A549 treated with Hydrocortisone at 1 μM for 4 hours (cell line): ENCODE data around the gene ST6GALNAC2. TPM values are rescaled to one million over a fixed set of nuclear protein-coding genes. Genes with fewer than 3 reads are reported as not detected.

ENCODE experiments used
- total RNA-seq: library from RNA; stranded (reverse); fragments of 200-300 nt; extraction: Qiagen RNA extraction; gene quantifications from 5 replicates; pipeline ENCODE4 v1.2.3, GENCODE V29; 2022

ST6GALNAC2 gene
- total RNA-seq, result 0.23 to 0.58 TPM (median 0.53 TPM) in 5 replicates

DNA sequence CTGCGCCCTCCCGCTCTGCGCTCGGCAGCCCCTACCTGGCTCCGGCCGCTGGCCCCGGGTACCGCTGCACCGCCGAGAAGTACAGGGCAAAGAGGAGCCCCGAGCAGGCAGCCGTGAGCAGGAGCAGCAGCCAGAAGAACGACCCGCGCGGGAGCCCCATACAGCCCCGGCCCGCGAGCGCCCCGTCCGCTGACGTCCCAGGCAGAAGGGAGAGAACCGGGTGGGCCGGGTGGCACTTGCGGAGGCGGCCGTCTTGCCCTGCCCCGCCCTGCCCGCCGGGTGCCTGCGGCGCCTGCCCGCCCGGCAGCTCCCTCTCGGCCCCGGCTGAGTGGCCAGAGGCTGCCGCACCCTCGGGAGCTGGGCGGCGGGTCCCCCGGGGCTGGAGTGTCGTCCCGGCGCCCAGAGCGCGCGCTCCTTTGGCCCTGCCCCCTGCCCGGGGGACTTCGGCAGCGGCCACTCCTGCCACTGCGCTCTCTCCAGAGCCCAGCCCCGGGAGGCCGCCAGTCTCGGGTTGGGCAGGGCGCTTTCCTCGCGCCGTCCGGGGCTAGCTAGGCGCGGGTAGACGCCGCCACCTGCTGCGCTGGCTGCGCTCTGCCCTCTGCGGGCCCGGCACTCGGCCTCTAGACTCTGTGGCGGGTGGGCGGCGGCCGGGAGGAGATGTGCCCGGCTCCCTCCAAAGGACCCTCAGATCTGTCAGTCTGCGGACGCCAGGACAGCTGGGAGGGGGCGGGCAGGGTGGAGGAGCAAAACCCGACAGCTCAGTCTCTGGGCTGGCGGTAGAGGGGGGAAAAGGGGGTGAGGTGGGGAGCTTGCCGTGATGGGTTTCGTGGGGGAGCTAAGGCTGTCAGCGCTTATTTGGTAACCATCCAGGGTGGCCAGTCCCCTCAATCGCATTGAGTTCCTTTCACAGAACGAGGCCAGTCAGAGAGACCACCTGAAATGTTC lies at the start of gene ST6GALNAC2:
Gene ST6GALNAC2, minus strand, starts transcription at position 212 of the 945 bp plus-strand sequence. Its CDS starts 52 bp downstream, at position 160.

DNA sequence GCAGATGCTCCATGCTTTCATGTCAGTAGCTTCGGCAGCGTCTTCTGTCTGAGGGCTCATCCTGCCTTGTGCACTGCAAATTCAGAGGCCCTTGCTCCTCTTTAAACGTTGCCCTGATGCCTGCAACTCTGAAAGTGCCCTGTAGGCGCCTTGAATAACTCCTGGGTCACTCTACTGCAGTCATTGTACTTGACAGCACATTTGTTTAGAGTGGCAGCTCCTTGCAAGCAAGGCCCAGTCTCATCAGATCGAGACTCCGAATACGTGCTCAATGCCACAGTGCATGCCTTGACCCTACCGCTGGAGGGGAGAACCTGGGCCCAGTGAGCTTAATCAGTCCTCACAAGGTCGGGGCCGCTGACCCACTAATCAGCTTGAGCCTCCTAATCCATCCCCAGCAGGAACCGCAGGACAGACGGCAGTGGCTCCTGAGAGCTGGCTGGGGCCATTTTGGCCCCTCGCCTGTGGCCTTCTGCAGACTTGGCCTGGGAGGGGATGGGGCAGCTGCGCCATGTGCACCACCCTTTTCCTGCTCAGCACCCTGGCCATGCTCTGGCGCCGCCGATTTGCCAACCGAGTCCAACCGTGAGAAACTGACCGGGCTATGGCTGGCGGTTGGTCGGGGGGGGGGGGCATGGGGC lies 45.9 kb downstream of the ST6GALNAC2 start, which contains the start of gene PRCD:
Gene PRCD, plus strand, starts transcription at position 414 of the 641 bp plus-strand sequence. Its CDS starts 98 bp downstream, at position 512.

DNA sequence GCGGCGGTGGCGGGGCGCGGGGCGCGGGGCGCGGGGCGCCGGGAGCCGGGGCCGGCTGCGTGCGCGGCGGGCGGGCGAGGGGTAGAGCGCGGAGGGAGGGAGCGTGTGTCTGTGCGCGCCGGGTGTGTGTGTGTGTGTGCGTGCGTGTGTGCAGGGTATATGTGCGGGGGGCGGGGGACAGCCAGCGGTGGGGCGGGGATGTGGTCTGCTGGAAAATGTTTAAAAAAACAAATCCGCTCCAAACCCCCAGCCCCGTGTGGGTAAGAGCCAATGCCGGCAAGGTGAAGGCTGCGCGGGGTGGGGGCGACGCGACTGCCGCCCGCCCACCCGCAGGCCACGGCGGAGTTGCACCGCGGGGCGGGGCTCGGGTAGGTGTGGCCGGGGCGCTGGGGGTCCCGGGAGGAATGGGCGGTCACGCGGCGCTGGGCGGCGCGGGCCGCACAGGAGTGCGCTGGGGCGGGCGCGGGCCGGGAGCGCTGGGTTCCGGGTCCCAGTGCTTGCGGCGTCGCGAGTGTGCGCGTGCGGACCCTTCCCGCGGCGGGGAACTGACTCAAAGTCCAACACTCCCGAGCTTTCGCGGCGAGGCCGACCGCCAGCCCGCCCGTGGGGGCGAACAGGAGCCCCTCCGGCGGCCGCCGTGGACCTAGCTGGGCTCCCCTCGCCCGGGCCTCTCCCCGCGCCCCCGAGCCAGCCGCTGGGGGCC lies 47.9 kb downstream of the ST6GALNAC2 start, which contains the start of gene CYGB:
Gene CYGB, minus strand, starts transcription at position 132 of the 703 bp plus-strand sequence. CDS start 167 bp downstream, outside the sequence.

Other genes starting within 250 kb of the ST6GALNAC2 start
- 52.0 to 64.4 TPM (median 57.8 TPM) in 5 replicates for gene PRPSAP1, start 231.9 kb downstream of the ST6GALNAC2 start, total RNA-seq
- gene SPHK1, start 201.3 kb downstream of the ST6GALNAC2 start, total RNA-seq, result 32.8 to 45.8 TPM (median 40.0 TPM) in 5 replicates
- gene UBE2O, start 132.7 kb downstream of the ST6GALNAC2 start, total RNA-seq, result 27.5 to 29.7 TPM (median 28.1 TPM) in 5 replicates
- 0.22 to 0.49 TPM (median 0.32 TPM) in 5 replicates for gene AANAT, start 118.3 kb downstream of the ST6GALNAC2 start, total RNA-seq
- 56.4 to 64.3 TPM (median 60.7 TPM) in 5 replicates for gene RHBDF2, start 84.4 kb downstream of the ST6GALNAC2 start, total RNA-seq
- gene CYGB, start 48.2 kb downstream of the ST6GALNAC2 start, total RNA-seq, result 0.68 to 1.6 TPM (median 0.87 TPM) in 5 replicates
- gene PRCD, start 45.8 kb downstream of the ST6GALNAC2 start, total RNA-seq, result 0.08 TPM in 1 of 5 replicates, not detected in the others
- gene ST6GALNAC1, start 57.9 kb upstream of the ST6GALNAC2 start, total RNA-seq, result 0.05 to 0.25 TPM (median 0.13 TPM) in 5 replicates
- 62.0 to 69.4 TPM (median 64.9 TPM) in 5 replicates for gene MXRA7, start 125.1 kb upstream of the ST6GALNAC2 start, total RNA-seq
- gene JMJD6, start 140.7 kb upstream of the ST6GALNAC2 start, total RNA-seq, result 73.8 to 84.3 TPM (median 80.4 TPM) in 5 replicates
- gene METTL23, start 141.0 kb upstream of the ST6GALNAC2 start, total RNA-seq, result 56.4 to 65.2 TPM (median 60.3 TPM) in 5 replicates
- 394 to 452 TPM (median 429 TPM) in 5 replicates for gene SRSF2, start 151.5 kb upstream of the ST6GALNAC2 start, total RNA-seq
- gene MFSD11, start 152.3 kb upstream of the ST6GALNAC2 start, total RNA-seq, result 20.7 to 22.1 TPM (median 21.1 TPM) in 5 replicates